Tibial nerve (tissue), 4 donors: ENCODE measurements around the gene SENP3. TPM values are rescaled to one million over a fixed set of nuclear protein-coding genes. Genes with fewer than 3 reads are reported as not detected.
A peak's percentile ranks its signal among the peaks of the same experiment; 100 is the strongest.

Source experiments
- DNase-seq, 2 donors: peaks; one replicate each; pipeline ENCODE4 v3.0.0-alpha.2; 2019; ENCODE audit warnings: low spot score in 2 of 2
- H3K27ac ChIP-seq, 4 donors: fragments of 200-600 bp; sonication (generic) in 3 of 4; one replicate each; pipeline ENCODE4 v1.5.1; 2017 to 2019; ENCODE audit warnings: mild to moderate bottlenecking in 1 of 4
- H3K27me3 ChIP-seq, 2 donors: fragments of 200-600 bp; sonication (generic) in 1 of 2; one replicate each; pipeline versions ENCODE4 v1.5.1 to v1.6.0; 2017 to 2019
- H3K36me3 ChIP-seq, 3 donors: fragments of 200-600 bp; sonication (generic); one replicate each; pipeline ENCODE4 v1.5.1; 2018 to 2019
- H3K4me1 ChIP-seq, 4 donors: fragments of 200-600 bp; sonication (generic) in 3 of 4; one replicate each; pipeline ENCODE4 v1.5.1; 2017 to 2019
- H3K4me3 ChIP-seq, 4 donors: fragments of 200-600 bp; sonication (generic) in 3 of 4; one replicate each; pipeline ENCODE4 v1.5.1; 2017 to 2019; ENCODE audit warnings: mild to moderate bottlenecking in 1 of 4, moderate library complexity in 1 of 4
- H3K9me3 ChIP-seq, 4 donors: fragments of 200-600 bp; sonication (generic) in 3 of 4; one replicate each; pipeline ENCODE4 v1.5.1; 2017 to 2019
- EP300 ChIP-seq, 2 donors: sonication (generic); formaldehyde crosslinking; IDR thresholded peaks; one replicate each; pipeline ENCODE4 v1.6.1; 2017; ENCODE audit warnings: antibody characterized with exemption in 2 of 2, mild to moderate bottlenecking in 1 of 2
- POLR2A ChIP-seq, 2 donors: fragments of 450-650 bp; IDR thresholded peaks; one replicate each; pipeline ENCODE4 v1.6.1; 2017; ENCODE audit warnings: antibody characterized with exemption in 2 of 2, mild to moderate bottlenecking in 2 of 2, moderate library complexity in 2 of 2
- WGBS, 2 donors: methylation state at CpG; one replicate each; pipeline ENCODE4 v1.1.5; 2018; 5-methylcytosine and 5-hydroxymethylcytosine counted together
- total RNA-seq, 4 donors: library from RNA; depleted of rRNA; stranded (reverse); fragments of >200 nt; gene quantifications; one replicate each; pipeline ENCODE4 v1.1.0, GENCODE V29; 2016
- TF ChIP-seq, protein P1 (sequence below), 5 experiments: fragments of 200-600 bp in 3 of 5; fragments of 450-650 bp in 2 of 5; sonication (generic) in 3 of 5; IDR thresholded peaks; one replicate each; pipeline ENCODE4 v1.5.1; 2016 to 2019; ENCODE audit warnings: antibody characterized with exemption in 5 of 5, mild to moderate bottlenecking in 3 of 5, moderate library complexity in 2 of 5

Gene SENP3
- total RNA-seq, 4 donors from 2014 or later = 54.3 to 75.4 (median 59.0) TPM

DNA sequence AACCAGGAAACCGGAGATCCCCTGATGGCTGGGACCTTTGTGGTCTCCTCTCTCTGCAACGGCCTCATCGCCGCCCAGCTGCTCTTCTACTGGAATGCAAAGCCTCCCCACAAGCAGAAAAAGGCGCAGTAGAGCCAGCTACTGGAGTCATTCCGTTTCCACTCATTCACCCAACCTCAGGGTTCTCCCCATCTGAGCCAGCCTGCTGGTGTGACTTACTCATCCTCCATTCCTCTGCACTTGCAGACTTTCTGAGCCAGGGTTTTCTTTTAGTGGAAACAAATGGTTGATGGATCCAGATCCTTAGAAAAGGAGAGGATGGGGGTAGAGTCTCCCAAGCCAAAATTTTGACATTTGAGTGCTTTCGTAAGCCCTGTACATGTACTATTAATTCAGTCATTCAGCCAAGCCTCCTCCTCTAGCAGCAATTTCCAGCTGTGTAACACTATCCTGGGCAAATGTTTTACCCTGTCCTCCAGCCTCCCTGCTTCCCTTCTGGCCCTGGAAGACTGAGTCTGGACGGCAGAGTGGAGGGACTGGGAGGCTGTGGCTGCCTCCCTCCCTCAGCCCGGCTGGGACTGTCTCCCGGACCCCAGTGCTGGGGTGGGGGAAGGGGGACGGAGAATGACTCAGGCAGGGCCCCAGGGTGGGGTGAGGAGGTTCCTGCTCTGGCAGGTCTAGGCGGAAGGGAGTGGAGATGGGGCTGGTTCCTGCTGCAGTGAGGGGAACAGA is 25.9 kb downstream of the SENP3 start:
- TF ChIP-seq POLR2A (IDR thresholded peaks at IDR 0.05) = no peak
- no peak overlapping the region for H3K4me3 ChIP-seq
- 46 to 59% methylated on average over 12 of the region's 12 CpGs for WGBS, 2 donors
- no peak for DNase-seq
- H3K36me3 ChIP-seq = peaks cover 0 to 39% (median 6%) of the 10 kb centered on the region in 3 donors
- no peaks in the 10 kb centered on the region for H3K9me3 ChIP-seq
- no peaks in the 10 kb centered on the region for H3K27me3 ChIP-seq
- H3K27ac ChIP-seq = peak overlapping the region in 2 of 4 donors; percentile 77 to 86
- H3K4me1 ChIP-seq = peaks cover 0 to 55% (median 17%) of the 10 kb centered on the region in 4 donors

DNA sequence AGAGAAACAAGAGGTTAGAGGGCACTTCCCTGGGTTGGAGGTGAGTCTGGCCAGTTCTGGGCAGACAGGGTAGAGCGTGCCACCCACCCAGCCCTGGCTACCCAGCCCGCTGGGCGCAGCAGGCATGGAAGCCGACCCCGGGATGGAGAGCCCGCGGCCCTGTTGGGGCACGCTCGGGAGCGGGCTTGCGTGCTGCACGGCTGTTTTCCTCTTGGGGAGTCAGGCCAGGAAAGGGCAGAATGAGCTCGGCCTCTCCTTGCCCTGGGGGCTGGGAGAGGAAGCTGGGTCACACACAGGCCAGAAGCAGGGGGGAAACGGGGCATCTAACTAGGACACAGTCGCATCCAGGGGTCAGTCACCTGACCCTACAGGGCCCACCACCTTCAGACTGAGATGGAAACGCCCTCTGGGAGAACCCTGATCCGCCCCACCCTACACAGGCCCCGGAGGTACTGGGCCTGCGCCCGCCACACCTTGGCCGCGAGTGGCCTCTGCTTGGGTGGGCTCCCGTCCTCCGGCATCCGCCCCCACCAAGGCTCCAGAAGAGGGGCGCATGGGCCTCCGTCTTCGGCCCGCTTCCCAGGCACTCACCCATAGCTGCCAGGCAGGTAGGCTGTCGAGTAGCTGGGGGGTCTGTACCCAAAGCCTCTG is 27.0 kb downstream of the SENP3 start:
- H3K27me3 ChIP-seq = no peaks in the 10 kb centered on the region
- peaks cover 2 to 50% (median 17%) of the 10 kb centered on the region in 3 donors for H3K36me3 ChIP-seq
- 35 to 44% methylated on average over 14 to 30 of the region's 30 CpGs for WGBS, 2 donors
- H3K27ac ChIP-seq = peak overlapping the region; percentile 62 to 86 (median 70)
- TF ChIP-seq, protein P1, sequence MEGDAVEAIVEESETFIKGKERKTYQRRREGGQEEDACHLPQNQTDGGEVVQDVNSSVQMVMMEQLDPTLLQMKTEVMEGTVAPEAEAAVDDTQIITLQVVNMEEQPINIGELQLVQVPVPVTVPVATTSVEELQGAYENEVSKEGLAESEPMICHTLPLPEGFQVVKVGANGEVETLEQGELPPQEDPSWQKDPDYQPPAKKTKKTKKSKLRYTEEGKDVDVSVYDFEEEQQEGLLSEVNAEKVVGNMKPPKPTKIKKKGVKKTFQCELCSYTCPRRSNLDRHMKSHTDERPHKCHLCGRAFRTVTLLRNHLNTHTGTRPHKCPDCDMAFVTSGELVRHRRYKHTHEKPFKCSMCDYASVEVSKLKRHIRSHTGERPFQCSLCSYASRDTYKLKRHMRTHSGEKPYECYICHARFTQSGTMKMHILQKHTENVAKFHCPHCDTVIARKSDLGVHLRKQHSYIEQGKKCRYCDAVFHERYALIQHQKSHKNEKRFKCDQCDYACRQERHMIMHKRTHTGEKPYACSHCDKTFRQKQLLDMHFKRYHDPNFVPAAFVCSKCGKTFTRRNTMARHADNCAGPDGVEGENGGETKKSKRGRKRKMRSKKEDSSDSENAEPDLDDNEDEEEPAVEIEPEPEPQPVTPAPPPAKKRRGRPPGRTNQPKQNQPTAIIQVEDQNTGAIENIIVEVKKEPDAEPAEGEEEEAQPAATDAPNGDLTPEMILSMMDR (IDR thresholded peaks at IDR 0.05) = no peak
- TF ChIP-seq POLR2A (IDR thresholded peaks at IDR 0.05) (no peak), EP300 (IDR thresholded peaks at IDR 0.05) (no peak)
- peaks cover 0 to 47% (median 10%) of the 10 kb centered on the region in 4 donors for H3K4me1 ChIP-seq
- H3K9me3 ChIP-seq = no peaks in the 10 kb centered on the region
- DNase-seq = no peak
- peak overlapping the region; percentile 35 to 71 (median 48) for H3K4me3 ChIP-seq

DNA sequence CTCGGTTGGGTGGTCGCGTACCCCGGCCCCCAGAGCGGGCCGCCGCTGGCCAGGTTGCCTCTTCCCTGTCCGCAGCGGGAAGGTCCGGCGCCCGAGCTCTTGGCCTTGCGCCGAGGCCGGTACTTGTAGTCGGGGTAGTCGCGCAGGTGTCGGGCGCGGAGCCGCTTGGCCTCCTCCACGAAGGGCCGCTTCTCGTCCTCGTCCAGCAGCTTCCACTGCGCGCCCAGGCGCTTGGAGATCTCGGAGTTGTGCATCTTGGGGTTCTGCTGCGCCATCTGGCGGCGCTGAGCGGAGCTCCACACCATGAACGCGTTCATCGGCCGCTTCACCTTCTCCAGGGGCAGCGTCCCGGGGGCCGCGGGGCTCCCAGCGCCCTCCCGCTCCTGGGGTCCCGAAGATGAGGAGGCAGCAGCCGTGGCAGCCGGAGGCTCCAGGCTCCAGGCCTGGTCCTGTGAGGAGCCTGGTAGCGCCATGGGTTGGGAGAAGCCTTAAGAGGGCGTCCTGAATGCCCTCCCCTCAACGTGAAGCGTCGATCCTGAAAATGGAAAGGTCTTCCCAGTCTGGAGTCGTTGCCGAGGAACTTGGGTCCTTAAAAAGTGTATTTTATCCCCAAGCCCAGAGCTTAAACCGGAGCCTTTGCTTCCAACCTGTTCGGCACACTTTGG is 27.6 kb downstream of the SENP3 start:
- peak; percentile 83 to 87 for DNase-seq
- Histone ChIP-seq H3K4me3 (peak overlapping the region; percentile 35 to 71 (median 48)), H3K27me3 (no peaks in the 10 kb centered on the region), H3K9me3 (no peaks in the 10 kb centered on the region), H3K27ac (peak overlapping the region; percentile 62 to 86 (median 70)), H3K4me1 (peaks cover 0 to 45% (median 7%) of the 10 kb centered on the region in 4 donors), H3K36me3 (peaks cover 2 to 56% (median 24%) of the 10 kb centered on the region in 3 donors)
- WGBS, 2 donors = 2 to 23% methylated on average over 10 to 16 of the region's 56 CpGs
- TF ChIP-seq, protein P1 (IDR thresholded peaks at IDR 0.05) = peak; percentile 89 to 96 (median 91)
- TF ChIP-seq EP300 (IDR thresholded peaks at IDR 0.05) (peak in 1 of 2 donors; percentile 59), POLR2A (IDR thresholded peaks at IDR 0.05) (peak in 1 of 2 donors; percentile 28)

DNA sequence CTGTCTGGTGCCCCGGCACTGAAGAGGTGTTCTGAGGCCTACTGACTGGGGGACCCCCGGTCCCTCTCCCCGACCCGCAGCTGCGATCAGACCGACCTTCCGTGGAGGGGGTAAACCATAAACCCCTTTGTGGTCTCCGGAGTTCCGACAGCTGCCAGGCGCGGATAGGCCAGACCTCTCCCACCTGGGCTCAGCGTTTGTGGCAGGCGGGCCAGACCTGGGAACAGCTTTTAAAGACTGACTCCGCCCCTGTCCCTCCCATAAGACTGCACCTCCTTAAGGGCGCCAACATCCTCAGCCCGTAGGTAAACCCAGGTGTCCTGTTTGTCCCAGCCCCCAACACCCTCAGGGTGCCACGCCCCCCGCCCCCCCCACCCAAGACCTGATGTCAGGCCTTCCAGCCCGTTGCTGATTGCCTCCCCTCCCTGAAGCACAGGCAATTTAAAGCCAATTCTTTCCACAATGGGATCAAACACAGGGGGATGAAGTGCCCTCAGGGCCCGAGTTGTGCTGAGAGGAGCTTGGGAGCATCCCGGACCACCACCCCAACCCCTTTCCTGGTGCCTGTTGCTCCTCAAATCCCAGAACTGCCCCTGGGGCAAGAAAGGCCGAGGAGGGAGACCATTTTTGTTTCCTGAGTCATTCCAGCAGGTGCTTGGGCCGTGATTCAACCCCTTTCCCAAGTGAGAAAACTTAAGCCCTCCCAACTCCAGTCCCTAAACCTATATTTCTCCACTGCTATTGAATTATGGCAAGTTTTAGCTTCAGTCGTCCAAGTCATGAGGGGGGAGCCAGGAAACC is 28.4 kb downstream of the SENP3 start, which contains the start of gene SOX15:
Gene SOX15 (minus strand): TSS at position 204 of the 801 bp plus-strand sequence. CDS start 418 bp downstream, outside the sequence.
- H3K27ac ChIP-seq = peak within 1 kb of the TSS; percentile 62 to 86 (median 70)
- no peaks in the 10 kb centered on the region for H3K9me3 ChIP-seq
- H3K36me3 ChIP-seq = peaks cover 3 to 64% (median 26%) of the 10 kb centered on the region in 3 donors
- DNase-seq = no peak
- H3K27me3 ChIP-seq = no peaks in the 10 kb centered on the region
- peak within 1 kb of the TSS; percentile 35 to 71 (median 48) for H3K4me3 ChIP-seq
- no peak for TF ChIP-seq EP300 (IDR thresholded peaks at IDR 0.05)
- TF ChIP-seq, protein P1 (IDR thresholded peaks at IDR 0.05) = no peak
- TF ChIP-seq POLR2A (IDR thresholded peaks at IDR 0.05) = no peak
- H3K4me1 ChIP-seq = peaks cover 0 to 38% (median 2%) of the 10 kb centered on the region in 4 donors
- whole genome bisulfite sequencing, 2 donors = 58 to 63% methylated on average over 12 to 19 of the region's 24 CpGs

DNA sequence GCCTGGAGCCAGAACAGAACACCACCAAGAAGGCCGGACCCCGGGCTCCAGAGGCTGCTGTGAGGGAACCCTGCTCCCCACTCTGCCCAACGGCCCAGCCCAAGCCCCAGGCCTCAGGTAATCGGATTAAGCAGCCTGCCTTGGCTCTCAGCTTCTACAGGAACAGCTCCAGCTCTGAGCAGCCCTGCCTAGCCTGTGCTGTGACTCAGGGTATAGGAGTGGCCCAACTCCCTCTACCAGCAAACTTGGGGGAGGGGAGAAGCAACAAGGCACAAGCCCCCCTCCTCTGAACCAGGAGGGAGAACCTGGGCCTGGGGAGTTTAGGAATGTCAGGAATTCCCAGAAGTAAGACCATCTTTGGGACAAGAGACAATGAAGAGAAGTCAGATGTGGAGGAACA is 29.0 kb downstream of the SENP3 start:
- H3K27me3 ChIP-seq = no peaks in the 10 kb centered on the region
- no peak overlapping the region for H3K4me3 ChIP-seq
- peaks cover 0 to 31% (median 2%) of the 10 kb centered on the region in 4 donors for H3K4me1 ChIP-seq
- no peaks in the 10 kb centered on the region for H3K9me3 ChIP-seq
- no peak for TF ChIP-seq EP300 (IDR thresholded peaks at IDR 0.05)
- TF ChIP-seq, protein P1 (IDR thresholded peaks at IDR 0.05) = no peak
- no peak for TF ChIP-seq POLR2A (IDR thresholded peaks at IDR 0.05)
- H3K36me3 ChIP-seq = peaks cover 8 to 70% (median 29%) of the 10 kb centered on the region in 3 donors
- no peak overlapping the region for H3K27ac ChIP-seq
- DNase-seq = no peak
- 73 to 84% methylated on average over 3 to 4 of the region's 4 CpGs for WGBS, 2 donors
